Measurements from ENCODE around the gene PPP6R2.
"Not testable (repeated sequence)": the region's sequence is repeated elsewhere in the genome, so short reads cannot be mapped to it uniquely, and the experiment has no call there.

PPP6R2 gene

GRCh38 chr22:50400406-50400805 is 57.3 kb downstream of the PPP6R2 start:
- DNase-seq = no peak

GRCh38 chr22:50400931-50401330 is 57.8 kb downstream of the PPP6R2 start:
- DNase-seq = no peak

GRCh38 chr22:50401907-50402306 is 58.8 kb downstream of the PPP6R2 start:
- no peak for DNase-seq

- DNase-seq = peak; percentile 15
These were observed 60.6 kb downstream of the PPP6R2 start for GRCh38 chr22:50403701-50404101.

GRCh38 chr22:50406416-50407170 is 63.5 kb downstream of the PPP6R2 start:
- DNase-seq = no peak

- DNase-seq = no peak
These were observed 65.2 kb downstream of the PPP6R2 start for GRCh38 chr22:50408311-50408710.

GRCh38 chr22:50408954-50409353 is 65.8 kb downstream of the PPP6R2 start:
- DNase-seq = not testable (repeated sequence)

GRCh38 chr22:50414476-50415248 is 71.5 kb downstream of the PPP6R2 start:
- DNase-seq = no peak

- DNase-seq = no peak
These were observed 72.3 kb downstream of the PPP6R2 start for GRCh38 chr22:50415426-50415825.

GRCh38 chr22:50416996-50417395 is 73.9 kb downstream of the PPP6R2 start:
- DNase-seq = no peak

GRCh38 chr22:50417411-50418210 is 74.5 kb downstream of the PPP6R2 start:
- peak; percentile 39 for DNase-seq

GRCh38 chr22:50418624-50419023 is 75.5 kb downstream of the PPP6R2 start:
- no peak for DNase-seq

- DNase-seq = no peak
These were observed 76.0 kb downstream of the PPP6R2 start for GRCh38 chr22:50419116-50419515.

- no peak for DNase-seq
These were observed 76.9 kb downstream of the PPP6R2 start for GRCh38 chr22:50420015-50420414.

GRCh38 chr22:50420581-50420980 is 77.5 kb downstream of the PPP6R2 start:
- no peak for DNase-seq

GRCh38 chr22:50422046-50422445 is 78.9 kb downstream of the PPP6R2 start:
- DNase-seq = no peak

- no peak for DNase-seq
These were observed 80.1 kb downstream of the PPP6R2 start for GRCh38 chr22:50422961-50423815.

GRCh38 chr22:50423956-50424355 is 80.8 kb downstream of the PPP6R2 start:
- DNase-seq = no peak

GRCh38 chr22:50425179-50425916 is 82.2 kb downstream of the PPP6R2 start:
- DNase-seq = no peak

- DNase-seq = no peak
These were observed 89.2 kb downstream of the PPP6R2 start for GRCh38 chr22:50432131-50432876.

All from fibroblast of skin of abdomen (primary cell).